Heart left ventricle (tissue), 16 donors: Measurements from ENCODE around the gene RAB28. TPM values are rescaled to one million over a fixed set of nuclear protein-coding genes. Genes with fewer than 3 reads are reported as not detected.

ENCODE experiments used
- ATAC-seq, 4 donors: fragments of 200-7000 bp; cut with Tn5 transposase; one replicate each; pipeline ENCODE4 v1.9.1; 2020 to 2022; ENCODE audit warnings: moderate library complexity in 4 of 4, mild to moderate bottlenecking in 3 of 4, moderate number of reproducible peaks in 1 of 4
- DNase-seq, 5 donors: peaks; one replicate each; pipeline ENCODE4 v3.0.0-alpha.2; 2020
- H3K27ac ChIP-seq, 12 donors: fragments of 200-600 bp; sonication (generic) in 4 of 12; one replicate each; pipeline versions ENCODE4 v1.5.0 to v1.8.0; 2016 to 2022; ENCODE audit warnings: mild to moderate bottlenecking in 2 of 12
- H3K27me3 ChIP-seq, 9 donors: fragments of 200-600 bp; sonication (generic) in 2 of 9; one replicate each; pipeline versions ENCODE4 v1.5.1 to v1.8.0; 2016 to 2022; ENCODE audit warnings: mild to moderate bottlenecking in 3 of 9
- H3K36me3 ChIP-seq, 9 donors: fragments of 200-600 bp; sonication (generic) in 2 of 9; one replicate each; pipeline versions ENCODE4 v1.5.0 to v1.8.0; 2018 to 2022; ENCODE audit warnings: mild to moderate bottlenecking in 2 of 9
- H3K4me1 ChIP-seq, 12 donors: fragments of 200-600 bp; sonication (generic) in 4 of 12; one replicate each; pipeline versions ENCODE4 v1.5.0 to v1.8.0; 2016 to 2022; ENCODE audit warnings: mild to moderate bottlenecking in 3 of 12
- H3K4me3 ChIP-seq, 12 donors: fragments of 200-600 bp; sonication (generic) in 4 of 12; one replicate each; pipeline versions ENCODE4 v1.5.0 to v1.8.0; 2017 to 2022; ENCODE audit warnings: mild to moderate bottlenecking in 9 of 12, moderate library complexity in 4 of 12
- H3K9me3 ChIP-seq, 12 donors: fragments of 200-600 bp; sonication (generic) in 4 of 12; one replicate each; pipeline versions ENCODE4 v1.5.0 to v1.8.0; 2016 to 2022; ENCODE audit warnings: mild to moderate bottlenecking in 1 of 12
- POLR2A ChIP-seq, 2 donors: fragments of 450-650 bp; IDR thresholded peaks; one replicate each; pipeline ENCODE4 v1.6.1; 2017; ENCODE audit warnings: antibody characterized with exemption in 2 of 2, mild to moderate bottlenecking in 2 of 2, moderate library complexity in 2 of 2
- WGBS, 4 donors: extraction: QIAGEN DNeasy Blood & Tissue Kit in 2 of 4; methylation state at CpG; one replicate each; pipeline versions ENCODE4 v1.1.5 to v1.1.7; 2013 to 2018; 5-methylcytosine and 5-hydroxymethylcytosine counted together
- intact Hi-C, 10 donors: fragments of 100-400 bp; cut with DNase I; formaldehyde crosslinking; loops; one replicate each; pipeline versions ENCODE4 v1.11.1 to v1.14.2; 2022
- polyA plus RNA-seq, 2 donors: library from polyadenylated mRNA; stranded (reverse); fragments of 200-250 nt; gene quantifications; one replicate each; pipeline ENCODE4 v1.2.3, GENCODE V29; 2013
- total RNA-seq, 9 donors: library from RNA; depleted of rRNA in 2 of 9; stranded (reverse); fragments of >200 nt in 2 of 9; fragmentation: NEBNext Ultra II Directional in 3 of 9; extraction: Animal tissue kit (Norgen Biotek cat#: 25700) in 3 of 9; gene quantifications; one replicate each; pipeline versions ENCODE4 v1.1.0 to v1.2.4, GENCODE V29; 2016 to 2023
- TF ChIP-seq, protein P1 (sequence below), 12 donors: fragments of 200-600 bp; sonication (generic) in 4 of 12; IDR thresholded peaks; one replicate each; pipeline versions ENCODE4 v1.5.0 to v1.8.0; 2018 to 2022; ENCODE audit warnings: antibody characterized with exemption in 12 of 12, mild to moderate bottlenecking in 5 of 12
- donor health status: ischemic (EF 13 %, LVEDD 7.1; RV severe dilation, severe dysfunction).
- donor health status: healthy with polysubstance abuse.
- donor health status: DM: no; HTN: yes; CAD: no.
- donor health status: DM: no; HTN: no; CAD: no.
- donor health status: ischemic (EF 25% LVEDD 6.9; RV normal size, moderate dysfunction).
- donor health status: ischemic (EF 25% LVEDD 5.7; RV mildly dilated, moderate dysfunction).
- donor health status: healthy.
- donor health status: DM: yes; HTN: yes; CAD: no.
- donor health status: ischemic (EF 35%, LVEDD 5.7; RV mildly dilated, moderate dysfunction).
- donor health status: nonischemic (EF 11% LVEDD 7.7; RV severe dilation, severe dysfunction).
- donor health status: DM: yes; HTN: yes; CAD: no.
- donor health status: PGD.
- donor health status: ischemic (EF 29% LVEDD 5.4; RV normal size, mild dysfunction).
- donor health status: nonischemic (EF 23%, LVEDD 6.1; RV moderate dilation, normal function).

RAB28 gene
- total and polyA plus RNA-seq, 11 donors = 11.5 to 31.1 (median 17.9) TPM

DNA sequence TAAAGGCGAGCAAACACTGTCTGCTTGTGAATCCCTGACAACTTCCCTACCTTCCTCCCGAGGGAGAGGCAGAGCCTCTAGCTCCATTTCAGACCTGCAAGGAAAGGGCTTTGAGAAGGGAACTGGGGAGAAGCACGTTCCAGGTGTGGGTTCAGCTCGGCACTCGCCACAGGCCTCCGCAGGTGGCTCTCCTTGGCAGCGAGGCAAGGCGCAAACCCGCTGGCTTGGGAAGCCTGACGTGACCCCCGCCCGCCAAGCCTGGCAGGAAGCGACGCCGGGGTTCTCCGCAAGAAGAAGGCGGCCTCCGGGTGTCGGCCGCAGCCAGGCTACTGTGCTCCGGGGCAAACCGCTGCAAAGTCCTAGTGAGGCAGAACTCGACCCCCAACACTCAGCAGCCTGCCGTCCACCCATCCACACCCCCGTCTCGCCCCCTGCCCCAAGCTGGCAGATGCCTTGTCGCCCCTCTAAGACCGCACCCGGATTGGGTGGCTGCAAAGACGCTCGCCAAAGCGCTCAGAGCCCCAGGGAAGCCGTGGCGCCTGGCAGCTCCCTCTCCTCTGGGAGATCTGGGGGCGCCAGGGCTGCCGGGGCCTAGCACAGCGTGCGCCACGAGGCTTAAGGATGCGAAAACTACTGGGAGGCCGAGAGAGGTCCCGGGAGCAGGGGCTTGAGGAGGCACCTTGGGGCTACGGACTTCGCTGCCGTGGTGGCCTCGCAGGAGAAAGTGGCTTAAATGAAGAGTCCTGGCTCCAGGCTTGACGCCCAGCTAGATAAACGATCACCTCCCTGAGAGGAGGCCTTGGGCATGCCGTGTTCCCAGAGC is 38.4 kb upstream of the RAB28 start:
- intact Hi-C loops = no loop called here
- DNase-seq (no peak), ATAC-seq (peak in 1 of 4 donors; percentile 34)
- TF ChIP-seq, protein P1, sequence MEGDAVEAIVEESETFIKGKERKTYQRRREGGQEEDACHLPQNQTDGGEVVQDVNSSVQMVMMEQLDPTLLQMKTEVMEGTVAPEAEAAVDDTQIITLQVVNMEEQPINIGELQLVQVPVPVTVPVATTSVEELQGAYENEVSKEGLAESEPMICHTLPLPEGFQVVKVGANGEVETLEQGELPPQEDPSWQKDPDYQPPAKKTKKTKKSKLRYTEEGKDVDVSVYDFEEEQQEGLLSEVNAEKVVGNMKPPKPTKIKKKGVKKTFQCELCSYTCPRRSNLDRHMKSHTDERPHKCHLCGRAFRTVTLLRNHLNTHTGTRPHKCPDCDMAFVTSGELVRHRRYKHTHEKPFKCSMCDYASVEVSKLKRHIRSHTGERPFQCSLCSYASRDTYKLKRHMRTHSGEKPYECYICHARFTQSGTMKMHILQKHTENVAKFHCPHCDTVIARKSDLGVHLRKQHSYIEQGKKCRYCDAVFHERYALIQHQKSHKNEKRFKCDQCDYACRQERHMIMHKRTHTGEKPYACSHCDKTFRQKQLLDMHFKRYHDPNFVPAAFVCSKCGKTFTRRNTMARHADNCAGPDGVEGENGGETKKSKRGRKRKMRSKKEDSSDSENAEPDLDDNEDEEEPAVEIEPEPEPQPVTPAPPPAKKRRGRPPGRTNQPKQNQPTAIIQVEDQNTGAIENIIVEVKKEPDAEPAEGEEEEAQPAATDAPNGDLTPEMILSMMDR (IDR thresholded peaks at IDR 0.05) = no peak
- TF ChIP-seq POLR2A (IDR thresholded peaks at IDR 0.05) = no peak
- no peaks in the 10 kb centered on the region for H3K36me3 ChIP-seq
- H3K27ac ChIP-seq = no peak overlapping the region
- H3K4me1 ChIP-seq = peaks cover 0 to 16% (median 6%) of the 10 kb centered on the region in 12 donors
- H3K27me3 ChIP-seq = peaks cover 45 to 100% (median 89%) of the 10 kb centered on the region in 9 donors
- peaks cover 0 to 18% (median 10%) of the 10 kb centered on the region in 12 donors for H3K9me3 ChIP-seq
- 2 to 4% (median 3%) methylated on average over 31 to 49 of the region's 49 CpGs for WGBS, 4 donors
- peak overlapping the region in 2 of 12 donors; percentile 1 to 5 for H3K4me3 ChIP-seq

DNA sequence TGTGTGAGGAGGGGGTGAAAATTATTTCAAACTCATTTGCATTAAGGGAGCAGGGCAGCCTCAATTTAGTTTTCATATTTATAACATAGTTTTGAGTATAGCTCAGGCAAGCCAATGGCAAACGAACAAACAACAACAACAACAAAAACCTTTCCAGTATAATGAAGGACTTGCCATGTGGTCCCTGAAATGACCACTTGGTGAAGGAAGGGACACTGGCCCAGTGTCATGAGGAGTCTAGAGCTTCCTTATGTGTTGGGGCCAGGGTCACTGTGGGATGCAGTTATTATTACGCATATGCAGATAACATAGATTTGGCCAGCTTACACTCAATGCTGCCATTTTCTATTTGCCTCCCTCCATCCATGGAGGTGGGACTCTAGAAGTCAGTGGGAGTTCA is 36.9 kb upstream of the RAB28 start:
- Histone ChIP-seq H3K36me3 (no peaks in the 10 kb centered on the region), H3K4me3 (no peak overlapping the region), H3K27ac (no peak overlapping the region), H3K9me3 (peaks cover 0 to 18% (median 10%) of the 10 kb centered on the region in 12 donors), H3K27me3 (peaks cover 35 to 99% (median 85%) of the 10 kb centered on the region in 9 donors), H3K4me1 (peaks cover 0 to 15% (median 5%) of the 10 kb centered on the region in 12 donors)
- intact Hi-C loops = no loop called here
- TF ChIP-seq, protein P1 (IDR thresholded peaks at IDR 0.05) = no peak
- no peak for TF ChIP-seq POLR2A (IDR thresholded peaks at IDR 0.05)
- ATAC-seq (no peak), DNase-seq (no peak)
- WGBS, 4 donors = 50 to 66% (median 57%) methylated on average over 2 of the region's 2 CpGs

GRCh38 chr4:13516315-13516860 is 32.2 kb upstream of the RAB28 start:
- H3K4me1 ChIP-seq = no peaks in the 10 kb centered on the region
- no peak overlapping the region for H3K27ac ChIP-seq
- TF ChIP-seq POLR2A (IDR thresholded peaks at IDR 0.05) = no peak
- TF ChIP-seq, protein P1 (IDR thresholded peaks at IDR 0.05) = no peak
- no peak overlapping the region for H3K4me3 ChIP-seq
- H3K36me3 ChIP-seq = no peaks in the 10 kb centered on the region
- intact Hi-C loops = no loop called here
- peaks cover 0 to 93% (median 54%) of the 10 kb centered on the region in 9 donors for H3K27me3 ChIP-seq
- DNase-seq (no peak), ATAC-seq (no peak)
- WGBS, 4 donors = 79 to 84% (median 79%) methylated on average over 3 of the region's 3 CpGs
- no peaks in the 10 kb centered on the region for H3K9me3 ChIP-seq

- TF ChIP-seq POLR2A (IDR thresholded peaks at IDR 0.05) = no peak
- TF ChIP-seq, protein P1 (IDR thresholded peaks at IDR 0.05) = no peak
- Histone ChIP-seq H3K4me1 (no peaks in the 10 kb centered on the region), H3K27me3 (peaks cover 0 to 82% (median 43%) of the 10 kb centered on the region in 9 donors), H3K4me3 (no peak overlapping the region), H3K9me3 (no peaks in the 10 kb centered on the region), H3K36me3 (no peaks in the 10 kb centered on the region), H3K27ac (no peak overlapping the region)
- WGBS, 4 donors = 20 to 34% (median 27%) methylated on average over 5 of the region's 5 CpGs
- intact Hi-C loops = no loop called here
- ATAC-seq (no peak), DNase-seq (no peak)
Observed at GRCh38 chr4:13515268-13515667, 31.1 kb upstream of the RAB28 start.
